Caco-2 (cell line): ENCODE measurements around the gene SLC47A2. TPM values are rescaled to one million over a fixed set of nuclear protein-coding genes. Genes with fewer than 3 reads are reported as not detected.

ENCODE experiments used
- BruUV-seq: library from RNA; stranded (reverse); fragments of 400-500 nt; replicated peaks from 2 replicates; lab custom pipeline; 2021; lab: Mats Ljungman, UMichigan
- CTCF ChIA-PET: fragments of 300-600 bp; sonication (Branson Sonifier 250); formaldehyde crosslinking; loops from one replicate; lab custom pipeline; 2022; ENCODE audit warnings: antibody characterized with exemption; lab: Charles Lee
- POLR2A ChIA-PET: fragments of 300-600 bp; sonication (Branson Sonifier 250); formaldehyde crosslinking; loops from one replicate; lab custom pipeline; 2022; ENCODE audit warnings: antibody characterized with exemption; lab: Charles Lee
- DNase-seq, 2 experiments: peaks; one replicate each; pipeline versions ENCODE4 v3.0.0 to v3.0.0-alpha.2; 2020 to 2022
- H3K27me3 ChIP-seq: replicated peaks from 2 replicates; pipeline ENCODE4 v1.6.0; 2011; ENCODE audit warnings: low read length; ENCODE audit not compliant: control insufficient read depth, insufficient read depth
- H3K36me3 ChIP-seq: 2 replicates; pipeline ENCODE4 v1.5.1; 2011; ENCODE audit warnings: low read length; ENCODE audit not compliant: control insufficient read depth, insufficient read depth
- H3K4me1 ChIP-seq: fragments of 250-450 bp; sonication (Bioruptor Pico); 2 replicates; pipeline ENCODE4 v1.5.1; 2020; ENCODE audit warnings: mild to moderate bottlenecking
- H3K4me3 ChIP-seq: 2 replicates; pipeline ENCODE4 v1.5.1; 2011; ENCODE audit warnings: low read depth, mild to moderate bottlenecking, control low read depth, low read length
- H3K9me3 ChIP-seq: fragments of 250-450 bp; sonication (Bioruptor Pico); 2 replicates; pipeline ENCODE4 v1.5.1; 2020; ENCODE audit warnings: mild to moderate bottlenecking, moderate library complexity
- H3K27ac Mint-ChIP-seq: one replicate; pipeline ENCODE4 v1.8.0; 2022; ENCODE audit warnings: mixed read lengths; ENCODE audit not compliant: unreplicated experiment
- H3K27me3 Mint-ChIP-seq: one replicate; pipeline ENCODE4 v1.8.0; 2022; ENCODE audit warnings: mixed read lengths; ENCODE audit not compliant: insufficient read depth, unreplicated experiment
- H3K36me3 Mint-ChIP-seq: one replicate; pipeline ENCODE4 v1.8.0; 2022; ENCODE audit warnings: mild to moderate bottlenecking, mixed read lengths; ENCODE audit not compliant: insufficient read depth, unreplicated experiment
- H3K4me1 Mint-ChIP-seq: one replicate; pipeline ENCODE4 v1.8.0; 2022; ENCODE audit warnings: low read depth, mixed read lengths; ENCODE audit not compliant: unreplicated experiment
- H3K4me3 Mint-ChIP-seq: one replicate; pipeline ENCODE4 v1.8.0; 2022; ENCODE audit warnings: mild to moderate bottlenecking, moderate library complexity, mixed read lengths; ENCODE audit not compliant: unreplicated experiment
- H3K9me3 Mint-ChIP-seq: one replicate; pipeline ENCODE4 v1.8.0; 2022; ENCODE audit warnings: mixed read lengths; ENCODE audit not compliant: unreplicated experiment
- CTCF ChIP-seq, 2 experiments: fragments of 200-600 bp in 1 of 2; IDR thresholded peaks; 1 replicate in 1 of 2; 2 replicates in 1 of 2; pipeline versions ENCODE4 v1.5.1 to v1.8.0; 2011 to 2022; ENCODE audit warnings: antibody characterized with exemption in 1 of 2, control low read depth in 1 of 2, inconsistent platforms in 1 of 2, low read depth in 1 of 2, low read length in 1 of 2, mild to moderate bottlenecking in 1 of 2, moderate library complexity in 1 of 2; ENCODE audit not compliant: insufficient read depth in 1 of 2, severe bottlenecking in 1 of 2, unreplicated experiment in 1 of 2
- intact Hi-C: fragments of 100-400 bp; cut with micrococcal nuclease; formaldehyde crosslinking; loops from one replicate; pipeline ENCODE4 v1.10.0; 2022; ENCODE audit not compliant: unreplicated experiment
- total RNA-seq: library from RNA; stranded (reverse); gene quantifications from 2 replicates; pipeline ENCODE4 v1.2.3, GENCODE V29; 2022

Gene SLC47A2
- total RNA-seq, 1 experiment from 2014 or later, result 0.20 TPM

GRCh38 chr17:19731626-19732025, 15.2 kb upstream of the SLC47A2 start:
- H3K27ac Mint-ChIP-seq, result peak overlapping the region; percentile 42
- no peaks in the 10 kb centered on the region for H3K9me3 ChIP-seq
- no peaks in the 10 kb centered on the region for H3K27me3 Mint-ChIP-seq
- BruUV-seq, result no TSS peak
- no peak overlapping the region for H3K4me3 ChIP-seq
- peaks cover 14% of the 10 kb centered on the region for H3K4me1 Mint-ChIP-seq
- no peaks in the 10 kb centered on the region for H3K36me3 Mint-ChIP-seq
- no peak overlapping the region for H3K4me3 Mint-ChIP-seq
- no peak for TF ChIP-seq CTCF (IDR thresholded peaks at IDR 0.05; ENCODE audit: insufficient read depth in 1 of 2, low read depth in 1 of 2, low read length in 1 of 2, severe bottlenecking in 1 of 2, unreplicated experiment in 1 of 2)
- no peaks in the 10 kb centered on the region for H3K27me3 ChIP-seq
- ChIA-PET CTCF (no interaction called here), POLR2A (no interaction called here)
- intact Hi-C loops, result no loop called here
- no peaks in the 10 kb centered on the region for H3K9me3 Mint-ChIP-seq
- no peak for DNase-seq
- no peaks in the 10 kb centered on the region for H3K36me3 ChIP-seq
- peaks cover 29% of the 10 kb centered on the region for H3K4me1 ChIP-seq

- ChIA-PET POLR2A (no interaction called here), CTCF (no interaction called here)
Observed at GRCh38 chr17:19730843-19731242, 14.5 kb upstream of the SLC47A2 start.

DNA sequence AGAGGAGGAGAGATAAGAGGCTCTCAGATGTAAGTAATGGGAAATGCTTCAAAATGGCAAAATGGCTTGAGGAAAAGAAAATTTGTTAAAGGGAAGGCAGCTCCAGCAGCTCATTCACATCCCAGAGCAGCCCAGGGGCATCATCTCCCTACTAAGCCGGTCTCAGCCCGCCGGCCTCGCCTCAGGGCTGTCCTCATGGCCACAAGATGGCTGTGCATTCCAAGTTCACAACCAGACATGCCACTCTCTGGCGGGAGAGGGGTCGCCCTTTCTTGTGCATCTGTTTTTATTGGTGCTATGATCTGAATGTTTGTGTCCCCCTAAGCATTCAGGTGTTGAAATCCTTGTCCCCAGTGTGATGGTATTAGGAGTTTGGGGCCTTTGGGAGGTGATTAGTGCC, 13.5 kb upstream of the SLC47A2 start:
- Mint-ChIP-seq H3K27ac (no peak overlapping the region), H3K27me3 (no peaks in the 10 kb centered on the region), H3K9me3 (no peaks in the 10 kb centered on the region), H3K36me3 (no peaks in the 10 kb centered on the region), H3K4me3 (no peak overlapping the region), H3K4me1 (peaks cover 7% of the 10 kb centered on the region)
- ChIA-PET CTCF (no interaction called here), POLR2A (no interaction called here)
- no peaks in the 10 kb centered on the region for H3K9me3 ChIP-seq
- H3K4me1 ChIP-seq, result peaks cover 15% of the 10 kb centered on the region
- H3K27me3 ChIP-seq, result no peaks in the 10 kb centered on the region
- TF ChIP-seq CTCF (IDR thresholded peaks at IDR 0.05; ENCODE audit: insufficient read depth in 1 of 2, low read depth in 1 of 2, low read length in 1 of 2, severe bottlenecking in 1 of 2, unreplicated experiment in 1 of 2), result no peak
- no peak for DNase-seq
- intact Hi-C loops, result no loop called here
- H3K36me3 ChIP-seq, result no peaks in the 10 kb centered on the region
- H3K4me3 ChIP-seq, result no peak overlapping the region
- BruUV-seq, result no TSS peak

More at GRCh38 chr17:19730843-19731242, 14.5 kb upstream of the SLC47A2 start:
- H3K36me3 Mint-ChIP-seq, result no peaks in the 10 kb centered on the region
- no peak overlapping the region for H3K27ac Mint-ChIP-seq
- no peaks in the 10 kb centered on the region for H3K27me3 Mint-ChIP-seq
- H3K27me3 ChIP-seq, result no peaks in the 10 kb centered on the region
- H3K9me3 Mint-ChIP-seq, result no peaks in the 10 kb centered on the region
- no peak overlapping the region for H3K4me3 ChIP-seq
- intact Hi-C loops, result no loop called here
- H3K4me3 Mint-ChIP-seq, result no peak overlapping the region
- no TSS peak for BruUV-seq
- no peaks in the 10 kb centered on the region for H3K36me3 ChIP-seq
- peaks cover 25% of the 10 kb centered on the region for H3K4me1 ChIP-seq
- peaks cover 8% of the 10 kb centered on the region for H3K4me1 Mint-ChIP-seq
- no peak for TF ChIP-seq CTCF (IDR thresholded peaks at IDR 0.05; ENCODE audit: insufficient read depth in 1 of 2, low read depth in 1 of 2, low read length in 1 of 2, severe bottlenecking in 1 of 2, unreplicated experiment in 1 of 2)
- no peak for DNase-seq
- H3K9me3 ChIP-seq, result no peaks in the 10 kb centered on the region
